ENCODE results near the gene ITPK1. TPM values are rescaled to one million over a fixed set of nuclear protein-coding genes. Genes with fewer than 3 reads are reported as not detected.

Gene ITPK1
- total and polyA plus RNA-seq, 10 of the 15 experiments (the other 5 are each of a cell fraction or from before 2014, with no cell fraction given) = 1.3 to 73.2 (median 27.0) TPM

DNA sequence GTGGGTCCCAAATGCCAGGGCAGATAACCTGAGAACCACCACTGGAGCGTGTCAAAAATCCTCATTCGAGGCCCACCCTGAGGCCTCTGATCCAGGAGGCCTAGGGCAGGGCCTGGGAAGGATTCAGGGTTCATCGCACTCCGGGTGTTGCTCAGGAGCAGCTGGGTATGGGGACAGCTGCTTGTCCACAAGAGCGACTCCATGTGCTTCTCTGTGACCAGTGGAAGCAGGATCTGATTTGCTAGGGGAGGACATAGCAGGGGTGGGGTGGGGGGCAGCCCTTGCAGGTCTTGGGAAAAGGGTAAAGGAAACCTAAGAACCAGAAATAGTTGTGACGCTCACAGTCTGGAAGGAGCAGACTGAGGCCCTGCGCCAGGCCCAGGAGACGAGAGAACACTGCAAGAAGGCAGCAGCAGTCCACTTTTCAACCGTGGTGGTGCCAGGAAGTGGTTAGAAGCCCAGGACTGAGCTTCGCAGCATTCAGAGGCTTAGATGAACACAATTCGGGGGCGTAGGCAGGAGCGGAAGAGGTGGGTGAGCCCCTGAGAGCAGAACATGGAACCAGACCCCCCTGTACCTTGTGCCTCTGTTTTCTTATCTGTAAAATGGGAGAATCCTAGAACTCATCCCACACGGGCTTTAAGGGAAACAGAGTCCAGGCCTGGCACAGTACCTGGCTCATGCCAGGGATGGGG is 33.7 kb downstream of the ITPK1 start (continued):
- TF ChIP-seq IKZF2 (IDR thresholded peaks at IDR 0.05) (peak in 1 of 2 experiments; percentile 61; a peak in 2 of 4 replicates), BHLHE40 (IDR thresholded peaks at IDR 0.05; ENCODE audit: borderline replicate concordance in 1 of 2, low read depth in 2 of 2, low read length in 1 of 2) (0 out of 4 replicates have a peak, but pooled peaks of 1 of the 2 experiments have one; percentile 1), ZNF24 (IDR thresholded peaks at IDR 0.05) (no peak), TCF7 (IDR thresholded peaks at IDR 0.05; ENCODE audit: borderline replicate concordance) (no peak), IKZF1 (conservative IDR thresholded peaks at IDR 0.05) (peak; percentile 47), SIN3A (IDR thresholded peaks at IDR 0.05; ENCODE audit: low read depth, low read length) (no peak), CHD2 (IDR thresholded peaks at IDR 0.05; ENCODE audit: borderline replicate concordance, low read depth, low read length) (no peak), NR2F1 (conservative IDR thresholded peaks at IDR 0.05) (0 out of 2 replicates have a peak, but pooled peaks have one; percentile 21), POLR2A (IDR thresholded peaks at IDR 0.05; ENCODE audit: low read depth, low read length) (peak; percentile 67)
- TF ChIP-seq, protein P1, sequence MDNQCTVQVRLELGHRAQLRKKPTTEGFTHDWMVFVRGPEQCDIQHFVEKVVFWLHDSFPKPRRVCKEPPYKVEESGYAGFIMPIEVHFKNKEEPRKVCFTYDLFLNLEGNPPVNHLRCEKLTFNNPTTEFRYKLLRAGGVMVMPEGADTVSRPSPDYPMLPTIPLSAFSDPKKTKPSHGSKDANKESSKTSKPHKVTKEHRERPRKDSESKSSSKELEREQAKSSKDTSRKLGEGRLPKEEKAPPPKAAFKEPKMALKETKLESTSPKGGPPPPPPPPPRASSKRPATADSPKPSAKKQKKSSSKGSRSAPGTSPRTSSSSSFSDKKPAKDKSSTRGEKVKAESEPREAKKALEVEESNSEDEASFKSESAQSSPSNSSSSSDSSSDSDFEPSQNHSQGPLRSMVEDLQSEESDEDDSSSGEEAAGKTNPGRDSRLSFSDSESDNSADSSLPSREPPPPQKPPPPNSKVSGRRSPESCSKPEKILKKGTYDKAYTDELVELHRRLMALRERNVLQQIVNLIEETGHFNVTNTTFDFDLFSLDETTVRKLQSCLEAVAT (IDR thresholded peaks at IDR 0.05) = peak; percentile 66; the same call in 1 of the 2 replicates
- TF ChIP-seq, protein P2, sequence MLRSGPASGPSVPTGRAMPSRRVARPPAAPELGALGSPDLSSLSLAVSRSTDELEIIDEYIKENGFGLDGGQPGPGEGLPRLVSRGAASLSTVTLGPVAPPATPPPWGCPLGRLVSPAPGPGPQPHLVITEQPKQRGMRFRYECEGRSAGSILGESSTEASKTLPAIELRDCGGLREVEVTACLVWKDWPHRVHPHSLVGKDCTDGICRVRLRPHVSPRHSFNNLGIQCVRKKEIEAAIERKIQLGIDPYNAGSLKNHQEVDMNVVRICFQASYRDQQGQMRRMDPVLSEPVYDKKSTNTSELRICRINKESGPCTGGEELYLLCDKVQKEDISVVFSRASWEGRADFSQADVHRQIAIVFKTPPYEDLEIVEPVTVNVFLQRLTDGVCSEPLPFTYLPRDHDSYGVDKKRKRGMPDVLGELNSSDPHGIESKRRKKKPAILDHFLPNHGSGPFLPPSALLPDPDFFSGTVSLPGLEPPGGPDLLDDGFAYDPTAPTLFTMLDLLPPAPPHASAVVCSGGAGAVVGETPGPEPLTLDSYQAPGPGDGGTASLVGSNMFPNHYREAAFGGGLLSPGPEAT (IDR thresholded peaks at IDR 0.05; ENCODE audit: low read depth) = 0 out of 2 replicates have a peak, but pooled peaks have one; percentile 29
- TF ChIP-seq, protein P3, sequence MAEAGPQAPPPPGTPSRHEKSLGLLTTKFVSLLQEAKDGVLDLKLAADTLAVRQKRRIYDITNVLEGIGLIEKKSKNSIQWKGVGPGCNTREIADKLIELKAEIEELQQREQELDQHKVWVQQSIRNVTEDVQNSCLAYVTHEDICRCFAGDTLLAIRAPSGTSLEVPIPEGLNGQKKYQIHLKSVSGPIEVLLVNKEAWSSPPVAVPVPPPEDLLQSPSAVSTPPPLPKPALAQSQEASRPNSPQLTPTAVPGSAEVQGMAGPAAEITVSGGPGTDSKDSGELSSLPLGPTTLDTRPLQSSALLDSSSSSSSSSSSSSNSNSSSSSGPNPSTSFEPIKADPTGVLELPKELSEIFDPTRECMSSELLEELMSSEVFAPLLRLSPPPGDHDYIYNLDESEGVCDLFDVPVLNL (IDR thresholded peaks at IDR 0.05; ENCODE audit: low read depth, low read length) = no peak
- TF ChIP-seq, protein P4, sequence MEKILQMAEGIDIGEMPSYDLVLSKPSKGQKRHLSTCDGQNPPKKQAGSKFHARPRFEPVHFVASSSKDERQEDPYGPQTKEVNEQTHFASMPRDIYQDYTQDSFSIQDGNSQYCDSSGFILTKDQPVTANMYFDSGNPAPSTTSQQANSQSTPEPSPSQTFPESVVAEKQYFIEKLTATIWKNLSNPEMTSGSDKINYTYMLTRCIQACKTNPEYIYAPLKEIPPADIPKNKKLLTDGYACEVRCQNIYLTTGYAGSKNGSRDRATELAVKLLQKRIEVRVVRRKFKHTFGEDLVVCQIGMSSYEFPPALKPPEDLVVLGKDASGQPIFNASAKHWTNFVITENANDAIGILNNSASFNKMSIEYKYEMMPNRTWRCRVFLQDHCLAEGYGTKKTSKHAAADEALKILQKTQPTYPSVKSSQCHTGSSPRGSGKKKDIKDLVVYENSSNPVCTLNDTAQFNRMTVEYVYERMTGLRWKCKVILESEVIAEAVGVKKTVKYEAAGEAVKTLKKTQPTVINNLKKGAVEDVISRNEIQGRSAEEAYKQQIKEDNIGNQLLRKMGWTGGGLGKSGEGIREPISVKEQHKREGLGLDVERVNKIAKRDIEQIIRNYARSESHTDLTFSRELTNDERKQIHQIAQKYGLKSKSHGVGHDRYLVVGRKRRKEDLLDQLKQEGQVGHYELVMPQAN (conservative IDR thresholded peaks at IDR 0.05) = 0 out of 2 replicates have a peak, but pooled peaks have one; percentile 26
- TF ChIP-seq, protein P5, sequence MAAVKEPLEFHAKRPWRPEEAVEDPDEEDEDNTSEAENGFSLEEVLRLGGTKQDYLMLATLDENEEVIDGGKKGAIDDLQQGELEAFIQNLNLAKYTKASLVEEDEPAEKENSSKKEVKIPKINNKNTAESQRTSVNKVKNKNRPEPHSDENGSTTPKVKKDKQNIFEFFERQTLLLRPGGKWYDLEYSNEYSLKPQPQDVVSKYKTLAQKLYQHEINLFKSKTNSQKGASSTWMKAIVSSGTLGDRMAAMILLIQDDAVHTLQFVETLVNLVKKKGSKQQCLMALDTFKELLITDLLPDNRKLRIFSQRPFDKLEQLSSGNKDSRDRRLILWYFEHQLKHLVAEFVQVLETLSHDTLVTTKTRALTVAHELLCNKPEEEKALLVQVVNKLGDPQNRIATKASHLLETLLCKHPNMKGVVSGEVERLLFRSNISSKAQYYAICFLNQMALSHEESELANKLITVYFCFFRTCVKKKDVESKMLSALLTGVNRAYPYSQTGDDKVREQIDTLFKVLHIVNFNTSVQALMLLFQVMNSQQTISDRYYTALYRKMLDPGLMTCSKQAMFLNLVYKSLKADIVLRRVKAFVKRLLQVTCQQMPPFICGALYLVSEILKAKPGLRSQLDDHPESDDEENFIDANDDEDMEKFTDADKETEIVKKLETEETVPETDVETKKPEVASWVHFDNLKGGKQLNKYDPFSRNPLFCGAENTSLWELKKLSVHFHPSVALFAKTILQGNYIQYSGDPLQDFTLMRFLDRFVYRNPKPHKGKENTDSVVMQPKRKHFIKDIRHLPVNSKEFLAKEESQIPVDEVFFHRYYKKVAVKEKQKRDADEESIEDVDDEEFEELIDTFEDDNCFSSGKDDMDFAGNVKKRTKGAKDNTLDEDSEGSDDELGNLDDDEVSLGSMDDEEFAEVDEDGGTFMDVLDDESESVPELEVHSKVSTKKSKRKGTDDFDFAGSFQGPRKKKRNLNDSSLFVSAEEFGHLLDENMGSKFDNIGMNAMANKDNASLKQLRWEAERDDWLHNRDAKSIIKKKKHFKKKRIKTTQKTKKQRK (IDR thresholded peaks at IDR 0.05; ENCODE audit: low read depth, low read length) = no peak
- TF ChIP-seq, protein P6, sequence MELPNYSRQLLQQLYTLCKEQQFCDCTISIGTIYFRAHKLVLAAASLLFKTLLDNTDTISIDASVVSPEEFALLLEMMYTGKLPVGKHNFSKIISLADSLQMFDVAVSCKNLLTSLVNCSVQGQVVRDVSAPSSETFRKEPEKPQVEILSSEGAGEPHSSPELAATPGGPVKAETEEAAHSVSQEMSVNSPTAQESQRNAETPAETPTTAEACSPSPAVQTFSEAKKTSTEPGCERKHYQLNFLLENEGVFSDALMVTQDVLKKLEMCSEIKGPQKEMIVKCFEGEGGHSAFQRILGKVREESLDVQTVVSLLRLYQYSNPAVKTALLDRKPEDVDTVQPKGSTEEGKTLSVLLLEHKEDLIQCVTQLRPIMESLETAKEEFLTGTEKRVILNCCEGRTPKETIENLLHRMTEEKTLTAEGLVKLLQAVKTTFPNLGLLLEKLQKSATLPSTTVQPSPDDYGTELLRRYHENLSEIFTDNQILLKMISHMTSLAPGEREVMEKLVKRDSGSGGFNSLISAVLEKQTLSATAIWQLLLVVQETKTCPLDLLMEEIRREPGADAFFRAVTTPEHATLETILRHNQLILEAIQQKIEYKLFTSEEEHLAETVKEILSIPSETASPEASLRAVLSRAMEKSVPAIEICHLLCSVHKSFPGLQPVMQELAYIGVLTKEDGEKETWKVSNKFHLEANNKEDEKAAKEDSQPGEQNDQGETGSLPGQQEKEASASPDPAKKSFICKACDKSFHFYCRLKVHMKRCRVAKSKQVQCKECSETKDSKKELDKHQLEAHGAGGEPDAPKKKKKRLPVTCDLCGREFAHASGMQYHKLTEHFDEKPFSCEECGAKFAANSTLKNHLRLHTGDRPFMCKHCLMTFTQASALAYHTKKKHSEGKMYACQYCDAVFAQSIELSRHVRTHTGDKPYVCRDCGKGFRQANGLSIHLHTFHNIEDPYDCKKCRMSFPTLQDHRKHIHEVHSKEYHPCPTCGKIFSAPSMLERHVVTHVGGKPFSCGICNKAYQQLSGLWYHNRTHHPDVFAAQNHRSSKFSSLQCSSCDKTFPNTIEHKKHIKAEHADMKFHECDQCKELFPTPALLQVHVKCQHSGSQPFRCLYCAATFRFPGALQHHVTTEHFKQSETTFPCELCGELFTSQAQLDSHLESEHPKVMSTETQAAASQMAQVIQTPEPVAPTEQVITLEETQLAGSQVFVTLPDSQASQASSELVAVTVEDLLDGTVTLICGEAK (IDR thresholded peaks at IDR 0.05; ENCODE audit: borderline replicate concordance) = no peak

Measured in GM12878 (cell line).